Esophagus muscularis mucosa (tissue), 4 donors: ENCODE measurements around the gene PLPP1. TPM values are rescaled to one million over a fixed set of nuclear protein-coding genes. Genes with fewer than 3 reads are reported as not detected.

Source experiments
- DNase-seq: peaks from one replicate; pipeline ENCODE4 v3.0.0-alpha.2; 2017; ENCODE audit errors: extremely low spot score
- H3K27ac ChIP-seq, 4 donors: fragments of 200-600 bp; sonication (generic); replicated peaks in 1 of 4; 1 replicate in 3 of 4; 2 replicates in 1 of 4; pipeline ENCODE4 v1.5.1; 2016 to 2019; ENCODE audit warnings: mild to moderate bottlenecking in 1 of 4
- H3K27me3 ChIP-seq, 4 donors: fragments of 200-600 bp; sonication (generic); one replicate each; pipeline versions ENCODE4 v1.5.1 to v1.6.0; 2016 to 2019
- H3K36me3 ChIP-seq, 4 donors: fragments of 200-600 bp; sonication (generic); one replicate each; pipeline ENCODE4 v1.5.1; 2016 to 2019
- H3K4me1 ChIP-seq, 4 donors: fragments of 200-600 bp; sonication (generic); one replicate each; pipeline ENCODE4 v1.5.1; 2016 to 2019
- H3K4me3 ChIP-seq, 4 donors: fragments of 200-600 bp; sonication (generic); 1 replicate in 2 of 4; 2 replicates in 2 of 4; pipeline ENCODE4 v1.5.1; 2016 to 2019; ENCODE audit warnings: mild to moderate bottlenecking in 4 of 4, moderate library complexity in 1 of 4
- H3K9me3 ChIP-seq, 4 donors: fragments of 200-600 bp; sonication (generic); 1 replicate in 3 of 4; 2 replicates in 1 of 4; pipeline ENCODE4 v1.5.1; 2016 to 2019
- EP300 ChIP-seq: sonication (generic); formaldehyde crosslinking; IDR thresholded peaks from one replicate; pipeline ENCODE4 v1.6.1; 2017; ENCODE audit warnings: antibody characterized with exemption
- POLR2A ChIP-seq: fragments of 450-650 bp; IDR thresholded peaks from one replicate; pipeline ENCODE4 v1.6.1; 2017; ENCODE audit warnings: antibody characterized with exemption, moderate library complexity, mild to moderate bottlenecking, low read depth
- POLR2AphosphoS5 ChIP-seq, 2 donors: sonication (generic); formaldehyde crosslinking; IDR thresholded peaks; one replicate each; pipeline ENCODE4 v1.6.1; 2017; ENCODE audit warnings: antibody characterized with exemption in 2 of 2
- WGBS: methylation state at CpG from one replicate; pipeline ENCODE4 v1.1.5; 2018; 5-methylcytosine and 5-hydroxymethylcytosine counted together
- intact Hi-C: fragments of 100-400 bp; cut with DNase I; formaldehyde crosslinking; loops from one replicate; pipeline ENCODE4 v1.15.1; 2023
- total RNA-seq, 4 donors: library from RNA; depleted of rRNA; stranded (reverse); fragments of >200 nt; gene quantifications; one replicate each; pipeline versions ENCODE4 v1.1.0 to v1.2.1, GENCODE V29; 2016
- TF ChIP-seq, protein P1 (sequence below), 3 experiments: fragments of 200-600 bp in 2 of 3; fragments of 450-650 bp in 1 of 3; sonication (generic) in 2 of 3; IDR thresholded peaks; one replicate each; pipeline ENCODE4 v1.5.1; 2017 to 2019; ENCODE audit warnings: antibody characterized with exemption in 3 of 3, mild to moderate bottlenecking in 2 of 3, moderate library complexity in 1 of 3

The PLPP1 gene
- total RNA-seq, 4 donors from 2014 or later = 186 to 306 (median 241) TPM

DNA sequence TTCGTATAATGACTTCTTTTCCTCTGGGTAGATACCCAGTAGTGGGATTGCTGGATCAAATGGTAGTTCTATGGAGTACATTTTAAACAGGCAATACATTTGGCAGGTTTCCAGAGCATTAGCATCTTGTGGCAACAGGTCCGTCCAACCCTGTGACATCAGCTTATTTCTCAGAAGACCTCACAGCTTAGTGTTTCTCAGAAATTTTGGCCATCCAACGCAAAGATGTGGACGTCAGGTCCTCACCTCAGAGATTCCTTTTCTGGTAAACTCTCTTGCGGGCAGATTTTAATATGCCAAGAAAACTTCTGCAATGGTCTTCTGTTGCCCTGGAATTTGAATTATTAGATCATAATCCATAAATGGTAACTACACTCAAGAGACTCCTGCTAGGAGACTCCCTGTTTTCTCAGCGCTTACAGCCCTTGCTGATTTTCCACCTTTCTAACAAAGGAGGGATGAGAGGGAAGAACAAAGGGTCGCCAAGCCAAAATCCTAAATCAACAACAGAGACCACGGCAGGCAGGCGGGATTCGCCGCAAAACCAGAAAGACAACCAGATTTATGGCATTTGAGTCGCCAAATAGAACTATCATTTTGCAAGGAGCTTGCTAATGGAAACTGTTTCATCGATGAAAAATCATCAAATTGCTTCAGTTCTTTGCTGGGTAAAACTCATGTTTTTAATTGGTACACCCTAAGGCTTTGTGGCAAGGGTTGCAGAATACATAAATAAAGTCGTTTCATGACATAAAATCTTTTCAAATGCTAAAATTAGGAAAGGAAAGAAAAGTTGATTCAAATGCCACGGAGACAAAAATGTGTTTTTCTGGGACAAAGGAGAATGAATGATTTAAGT is 34.1 kb upstream of the PLPP1 start:
- Histone ChIP-seq H3K4me3 (no peak overlapping the region), H3K27ac (peak overlapping the region; percentile 40 to 58 (median 52)), H3K27me3 (no peaks in the 10 kb centered on the region), H3K36me3 (no peaks in the 10 kb centered on the region), H3K9me3 (no peaks in the 10 kb centered on the region), H3K4me1 (peaks cover 8 to 17% (median 15%) of the 10 kb centered on the region in 4 donors)
- 78% methylated on average over 15 of the region's 15 CpGs for WGBS
- intact Hi-C loops = no loop called here
- TF ChIP-seq POLR2AphosphoS5 (IDR thresholded peaks at IDR 0.05) = peak in 1 of 2 donors; percentile 6
- TF ChIP-seq, protein P1, sequence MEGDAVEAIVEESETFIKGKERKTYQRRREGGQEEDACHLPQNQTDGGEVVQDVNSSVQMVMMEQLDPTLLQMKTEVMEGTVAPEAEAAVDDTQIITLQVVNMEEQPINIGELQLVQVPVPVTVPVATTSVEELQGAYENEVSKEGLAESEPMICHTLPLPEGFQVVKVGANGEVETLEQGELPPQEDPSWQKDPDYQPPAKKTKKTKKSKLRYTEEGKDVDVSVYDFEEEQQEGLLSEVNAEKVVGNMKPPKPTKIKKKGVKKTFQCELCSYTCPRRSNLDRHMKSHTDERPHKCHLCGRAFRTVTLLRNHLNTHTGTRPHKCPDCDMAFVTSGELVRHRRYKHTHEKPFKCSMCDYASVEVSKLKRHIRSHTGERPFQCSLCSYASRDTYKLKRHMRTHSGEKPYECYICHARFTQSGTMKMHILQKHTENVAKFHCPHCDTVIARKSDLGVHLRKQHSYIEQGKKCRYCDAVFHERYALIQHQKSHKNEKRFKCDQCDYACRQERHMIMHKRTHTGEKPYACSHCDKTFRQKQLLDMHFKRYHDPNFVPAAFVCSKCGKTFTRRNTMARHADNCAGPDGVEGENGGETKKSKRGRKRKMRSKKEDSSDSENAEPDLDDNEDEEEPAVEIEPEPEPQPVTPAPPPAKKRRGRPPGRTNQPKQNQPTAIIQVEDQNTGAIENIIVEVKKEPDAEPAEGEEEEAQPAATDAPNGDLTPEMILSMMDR (IDR thresholded peaks at IDR 0.05) = no peak
- no peak for DNase-seq

DNA sequence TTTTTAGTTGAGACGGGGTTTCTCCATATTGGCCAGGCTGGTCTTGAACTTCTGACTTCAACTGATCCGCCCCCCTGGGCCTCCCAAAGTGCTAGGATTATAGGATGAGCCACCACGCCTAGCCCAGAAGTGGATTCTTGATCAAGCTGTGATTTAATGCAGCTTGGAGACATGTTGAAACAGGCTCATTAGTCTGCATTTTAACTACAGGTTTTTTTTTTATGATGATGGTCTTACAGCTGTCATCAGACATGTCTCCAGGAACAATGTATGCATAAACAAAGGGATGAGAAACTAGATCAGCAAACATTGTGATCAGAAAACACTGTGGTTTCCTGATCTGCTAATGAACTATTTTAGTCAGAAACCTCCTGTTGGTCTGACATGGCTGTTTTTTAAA is 30.0 kb upstream of the PLPP1 start:
- Histone ChIP-seq H3K36me3 (no peaks in the 10 kb centered on the region), H3K27me3 (no peaks in the 10 kb centered on the region), H3K4me1 (peaks cover 3 to 11% (median 10%) of the 10 kb centered on the region in 4 donors), H3K9me3 (no peaks in the 10 kb centered on the region), H3K4me3 (no peak overlapping the region), H3K27ac (no peak overlapping the region)
- intact Hi-C loops = no loop called here
- WGBS = 97% methylated on average over 3 of the region's 3 CpGs
- no peak for TF ChIP-seq EP300
- TF ChIP-seq POLR2A = no peak
- TF ChIP-seq POLR2AphosphoS5 (IDR thresholded peaks at IDR 0.05) = no peak
- TF ChIP-seq, protein P1 (IDR thresholded peaks at IDR 0.05) = no peak
- DNase-seq = no peak

DNA sequence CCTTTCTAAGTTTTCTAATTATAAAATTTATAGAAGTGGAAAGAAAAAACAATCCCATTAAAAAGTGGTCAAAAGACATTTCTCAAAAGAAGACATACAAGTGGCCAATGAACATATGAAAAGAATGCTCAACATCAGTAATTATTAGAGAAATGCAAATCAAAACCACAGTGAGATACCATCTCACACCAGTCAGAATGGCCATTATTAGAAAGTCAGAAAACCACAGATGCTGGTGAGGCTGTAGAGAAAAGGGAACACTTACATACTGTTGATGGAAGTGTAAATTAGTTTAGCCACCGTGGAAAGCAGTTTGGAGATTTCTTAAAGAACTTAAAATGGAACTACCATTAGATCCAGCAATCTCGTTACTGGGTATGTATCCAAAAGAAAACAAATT is 23.7 kb upstream of the PLPP1 start:
- Histone ChIP-seq H3K27ac (no peak overlapping the region), H3K4me1 (peaks cover 0 to 9% (median 4%) of the 10 kb centered on the region in 4 donors), H3K9me3 (no peaks in the 10 kb centered on the region), H3K36me3 (no peaks in the 10 kb centered on the region), H3K4me3 (no peak overlapping the region), H3K27me3 (no peaks in the 10 kb centered on the region)
- intact Hi-C loops = no loop called here
- DNase-seq = no peak
- WGBS = 94% methylated on average over 2 of the region's 2 CpGs
- TF ChIP-seq, protein P1 (IDR thresholded peaks at IDR 0.05) = no peak
- TF ChIP-seq POLR2AphosphoS5 (IDR thresholded peaks at IDR 0.05) = no peak
- no peak for TF ChIP-seq EP300

DNA sequence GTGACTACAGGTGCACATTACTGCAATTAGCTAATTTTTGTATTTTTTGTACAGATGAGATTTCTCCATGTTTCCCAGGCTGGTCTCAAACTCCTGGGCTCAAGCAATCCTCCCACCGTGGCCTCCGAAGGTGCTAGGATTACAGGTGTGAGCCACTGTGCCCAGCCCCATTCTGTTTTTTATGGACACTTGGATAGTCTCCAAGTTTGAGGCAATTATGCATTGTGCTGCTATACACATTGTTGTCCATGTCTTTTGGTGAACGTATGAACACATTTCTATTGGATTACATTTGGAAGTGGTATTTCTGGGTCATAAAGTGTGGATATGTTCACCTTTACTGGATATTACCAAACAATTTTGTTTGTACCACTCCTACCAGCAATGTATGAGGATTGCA is 22.4 kb upstream of the PLPP1 start:
- intact Hi-C loops = no loop called here
- no peak overlapping the region for H3K4me3 ChIP-seq
- H3K9me3 ChIP-seq = no peaks in the 10 kb centered on the region
- no peak overlapping the region for H3K27ac ChIP-seq
- no peak for DNase-seq
- H3K27me3 ChIP-seq = no peaks in the 10 kb centered on the region
- H3K36me3 ChIP-seq = no peaks in the 10 kb centered on the region
- TF ChIP-seq, protein P1 (IDR thresholded peaks at IDR 0.05) = no peak
- TF ChIP-seq POLR2A (no peak), POLR2AphosphoS5 (IDR thresholded peaks at IDR 0.05) (no peak), EP300 (no peak)
- H3K4me1 ChIP-seq = peaks cover 0 to 9% (median 4%) of the 10 kb centered on the region in 4 donors
- 98% methylated on average over 3 of the region's 3 CpGs for WGBS
